UCSD-AML1 (cell line): ENCODE data around the gene IGSF5.

Experiments used
- DNase-seq: peaks from one replicate; lab custom pipeline; 2025; ENCODE audit not compliant: unreplicated experiment; lab: John Stamatoyannopoulos, UW

The IGSF5 gene

GRCh38 chr21:39812983-39813382 is 68.0 kb downstream of the IGSF5 start:
- DNase-seq: no peak

DNA sequence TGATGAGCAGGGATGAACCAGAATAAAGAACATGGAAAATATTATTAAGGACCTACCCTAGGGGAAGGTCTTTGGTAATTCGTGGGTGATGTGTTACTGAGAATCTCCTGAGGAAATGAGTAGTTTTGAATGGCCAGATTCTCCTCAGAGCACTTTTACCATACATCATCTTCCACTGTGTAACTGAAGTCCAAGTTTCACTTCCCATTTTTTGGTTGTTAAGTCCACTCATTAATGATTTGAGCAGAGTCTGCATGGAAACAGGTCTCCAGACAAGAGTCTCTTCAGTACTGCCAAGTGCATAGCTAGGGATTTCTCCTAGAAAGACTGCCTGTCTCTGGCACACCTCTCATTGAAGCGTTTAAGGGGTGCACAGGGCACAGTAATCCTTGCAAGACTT is 73.6 kb downstream of the IGSF5 start:
- DNase-seq: no peak

- DNase-seq: no peak
Observed at GRCh38 chr21:39822042-39822441, 77.1 kb downstream of the IGSF5 start.

DNA sequence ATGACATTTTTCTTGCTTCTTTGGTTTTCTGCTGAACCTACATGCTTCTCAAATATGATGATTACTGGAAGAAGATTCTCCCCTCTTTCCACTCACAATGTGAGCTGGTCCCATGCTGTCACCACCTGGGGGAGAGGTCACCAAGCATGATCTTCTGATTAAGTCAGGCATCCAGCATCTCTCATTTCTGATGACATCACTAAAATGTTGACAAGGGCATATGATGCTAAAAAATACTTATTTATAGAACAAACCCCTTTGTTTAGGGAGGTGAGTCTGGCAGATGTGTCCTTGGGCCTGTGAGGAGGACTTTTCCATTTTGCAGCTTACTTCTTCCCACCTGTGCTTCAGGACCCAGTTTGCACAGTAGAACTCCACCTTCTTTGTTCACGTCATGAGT is 80.3 kb downstream of the IGSF5 start:
- DNase-seq: no peak

- no peak for DNase-seq
Observed at GRCh38 chr21:39834543-39834942, 89.6 kb downstream of the IGSF5 start.

DNA sequence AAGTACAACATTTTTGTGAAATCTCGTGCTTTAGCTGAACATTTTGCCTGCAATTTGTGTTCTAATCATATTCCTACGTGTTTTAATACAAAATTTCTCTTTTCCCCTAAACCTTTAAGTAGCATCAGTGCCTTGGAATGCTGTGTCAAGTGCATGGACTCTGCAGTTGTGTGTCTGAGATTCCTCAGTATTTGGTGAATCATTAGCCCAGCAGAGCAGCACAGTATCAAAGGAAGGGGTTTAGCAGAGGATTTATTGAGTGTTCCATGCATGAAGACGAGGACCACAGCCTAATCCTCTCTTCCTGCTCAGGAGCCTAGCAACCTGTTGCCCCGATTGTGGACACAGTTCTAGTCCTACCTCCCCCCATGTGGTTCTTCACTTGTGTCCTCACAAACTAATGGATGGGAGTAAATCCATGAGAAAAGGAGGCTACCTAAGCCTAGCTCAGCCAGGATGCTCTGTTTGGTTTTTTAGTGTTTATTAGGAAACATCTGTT is 92.9 kb downstream of the IGSF5 start:
- DNase-seq: no peak

DNA sequence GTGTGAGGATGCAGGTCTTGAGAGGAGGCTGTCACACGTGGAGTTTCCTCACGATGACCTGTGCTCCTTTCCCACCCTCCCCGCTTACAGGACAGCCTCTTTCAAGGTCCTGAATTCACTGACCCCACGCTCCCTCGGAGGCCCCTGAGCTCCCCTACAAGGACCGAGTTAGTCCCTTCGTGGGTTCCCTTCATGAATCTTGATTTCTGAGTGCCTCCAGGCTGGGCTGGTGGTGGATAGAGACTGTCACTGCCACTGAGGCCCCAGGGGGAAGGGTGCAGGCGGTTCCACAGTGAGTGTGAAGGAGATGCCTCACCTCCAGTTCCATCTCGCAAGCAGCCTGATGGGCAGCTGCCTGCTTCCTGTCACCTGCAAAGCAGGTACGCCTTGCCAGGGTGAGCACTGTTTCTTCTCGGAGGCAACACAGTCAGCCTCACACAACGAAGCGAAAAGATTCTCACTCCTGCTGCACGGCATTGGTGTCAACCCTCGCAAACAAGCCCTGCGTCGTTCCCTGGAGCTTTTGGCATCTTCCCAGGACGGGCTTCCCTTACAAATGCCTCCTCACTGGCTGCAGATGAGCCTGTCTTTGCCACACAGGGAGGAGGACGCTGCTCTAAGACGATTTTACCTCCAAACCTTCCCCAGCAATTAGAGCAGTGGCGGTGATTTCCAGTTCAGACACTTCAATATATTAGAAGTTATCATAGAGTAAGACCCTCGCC is 95.6 kb downstream of the IGSF5 start:
- DNase-seq: no peak

DNA sequence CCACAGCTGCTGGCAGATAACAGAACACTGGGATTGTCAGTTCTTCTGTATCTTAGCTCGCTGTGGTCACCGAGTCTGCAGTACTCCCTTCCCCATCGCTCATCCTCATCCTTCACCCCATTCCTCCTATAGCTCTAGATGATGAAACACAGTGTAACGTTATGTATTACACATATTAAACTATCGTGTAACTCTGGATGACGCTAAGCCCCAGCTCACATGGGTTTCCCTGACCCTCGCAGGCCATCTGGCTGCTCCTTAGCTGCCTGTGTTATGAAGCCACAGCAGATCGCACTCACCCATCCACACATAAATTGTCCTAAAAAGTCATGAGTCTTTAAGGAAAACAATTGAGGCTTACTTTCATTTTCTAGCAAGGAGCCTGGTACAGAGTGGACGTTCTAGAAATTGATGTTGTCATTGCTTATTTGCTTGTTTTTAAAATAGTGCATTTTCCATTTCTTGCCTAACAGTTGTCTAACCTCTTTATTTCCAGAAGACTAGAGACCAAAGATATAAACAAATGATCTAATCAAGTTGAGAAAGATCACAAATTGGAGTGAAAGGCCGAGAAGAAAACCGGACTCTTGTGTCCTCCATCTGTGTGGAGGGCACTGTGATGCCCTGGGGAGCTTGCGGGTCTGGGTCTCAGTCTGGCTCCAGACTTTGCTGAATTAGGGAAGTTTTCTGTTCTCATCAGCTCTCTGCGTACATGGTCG is 97.9 kb downstream of the IGSF5 start:
- DNase-seq: no peak

GRCh38 chr21:39843483-39843882 is 98.5 kb downstream of the IGSF5 start:
- DNase-seq: no peak

DNA sequence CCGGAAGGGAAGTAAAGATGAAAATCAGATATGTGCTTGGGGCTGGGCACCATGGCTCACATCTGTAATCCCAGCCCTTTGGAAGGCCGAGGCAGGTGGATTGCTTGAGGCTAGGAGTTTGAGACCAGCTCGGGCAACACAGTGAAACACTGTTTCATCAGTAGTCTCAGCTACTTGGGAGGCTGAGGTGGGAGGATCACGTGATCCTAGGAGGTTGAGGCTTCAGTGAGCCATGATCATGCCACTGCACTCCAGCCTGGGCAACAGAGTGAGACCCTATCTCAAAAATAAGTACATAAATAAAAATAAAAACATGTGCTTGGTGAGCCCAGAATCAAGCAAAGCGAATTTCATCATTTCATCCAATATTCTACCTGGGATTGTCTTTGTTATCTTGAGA is 98.9 kb downstream of the IGSF5 start:
- DNase-seq: no peak

DNA sequence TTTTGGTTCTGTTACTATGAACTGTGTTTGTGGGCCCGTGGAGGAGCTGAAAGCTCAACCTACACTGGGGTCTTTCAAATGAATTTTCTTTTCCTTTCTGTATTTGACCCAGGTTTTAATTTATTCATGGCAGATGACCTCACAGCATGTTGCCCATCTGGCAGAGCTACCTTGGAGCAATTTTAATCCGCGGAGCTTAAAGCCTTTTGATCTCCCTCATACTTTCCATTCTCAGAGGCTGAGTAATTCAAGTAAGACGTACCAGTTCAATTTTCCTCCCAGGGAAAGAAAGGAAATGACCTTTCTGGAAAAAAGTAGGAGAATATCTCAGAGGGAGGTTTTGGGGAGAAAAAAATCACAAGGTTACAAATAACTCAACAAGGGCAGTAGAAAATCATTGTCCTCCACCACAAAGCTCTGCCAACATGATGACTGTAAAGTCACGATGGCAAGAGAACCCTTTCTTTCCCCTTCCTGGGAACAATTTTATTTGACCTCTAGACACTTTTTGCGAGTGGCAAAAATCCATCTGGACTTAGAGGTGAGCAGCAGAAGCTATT is 100.7 kb downstream of the IGSF5 start:
- no peak for DNase-seq

GRCh38 chr21:39847877-39848276 is 102.9 kb downstream of the IGSF5 start:
- DNase-seq: no peak

- DNase-seq: no peak
Observed at GRCh38 chr21:39849014-39849655, 104.2 kb downstream of the IGSF5 start.

DNA sequence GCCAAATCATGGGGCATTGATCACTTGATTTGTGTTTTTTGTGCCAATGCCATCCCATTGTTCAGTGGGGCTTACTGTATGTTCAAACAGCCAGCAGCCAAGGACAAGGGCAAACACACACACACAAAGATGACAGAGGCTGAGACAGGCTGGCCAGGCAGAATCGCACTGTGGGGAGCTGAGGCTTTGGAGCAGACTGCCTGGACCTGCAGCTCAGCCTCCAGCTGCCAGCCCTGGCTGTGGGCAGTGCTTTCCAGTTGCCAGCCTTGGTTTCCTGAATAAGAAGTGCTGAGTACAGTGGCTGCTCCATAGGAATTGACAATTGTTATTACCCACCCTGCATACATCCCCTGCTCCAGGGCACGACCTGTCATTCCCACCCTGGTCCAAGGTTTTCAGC is 105.3 kb downstream of the IGSF5 start:
- DNase-seq: no peak

DNA sequence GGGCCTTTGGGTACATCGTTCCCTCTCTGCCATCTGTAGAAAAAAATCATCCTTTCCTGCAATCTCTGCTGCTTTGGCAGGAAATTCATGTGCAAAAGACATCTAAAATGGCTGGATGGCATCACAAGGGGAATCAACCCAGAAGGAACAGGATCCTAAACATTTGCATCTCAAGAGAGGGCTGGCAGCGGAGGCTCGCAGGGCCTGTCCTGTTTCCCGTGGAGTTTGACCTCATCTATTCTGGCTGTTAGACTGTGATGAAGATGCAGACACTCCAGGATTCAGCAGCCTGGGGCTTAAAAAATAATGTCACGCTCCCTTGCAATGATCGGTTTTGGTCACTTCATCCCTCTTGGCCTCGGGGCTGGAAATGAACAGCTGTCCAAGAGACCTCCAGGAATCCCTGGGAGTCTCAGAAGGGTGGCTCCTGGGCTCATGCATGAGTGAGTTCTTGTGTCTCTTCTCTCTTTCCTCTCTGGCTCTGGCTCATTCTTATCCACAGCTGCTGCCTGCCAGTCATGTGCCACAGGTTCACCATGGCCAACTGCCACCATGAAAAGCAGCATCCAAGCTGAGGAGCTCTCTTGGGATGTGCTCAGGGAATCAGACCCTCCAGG is 106.1 kb downstream of the IGSF5 start:
- DNase-seq: no peak
